ENCODE data around the gene CDH4. TPM values are rescaled to one million over a fixed set of nuclear protein-coding genes. Genes with fewer than 3 reads are reported as not detected.

Gene CDH4
- total RNA-seq, 1 donor from 2014 or later, result 0.08 TPM

DNA sequence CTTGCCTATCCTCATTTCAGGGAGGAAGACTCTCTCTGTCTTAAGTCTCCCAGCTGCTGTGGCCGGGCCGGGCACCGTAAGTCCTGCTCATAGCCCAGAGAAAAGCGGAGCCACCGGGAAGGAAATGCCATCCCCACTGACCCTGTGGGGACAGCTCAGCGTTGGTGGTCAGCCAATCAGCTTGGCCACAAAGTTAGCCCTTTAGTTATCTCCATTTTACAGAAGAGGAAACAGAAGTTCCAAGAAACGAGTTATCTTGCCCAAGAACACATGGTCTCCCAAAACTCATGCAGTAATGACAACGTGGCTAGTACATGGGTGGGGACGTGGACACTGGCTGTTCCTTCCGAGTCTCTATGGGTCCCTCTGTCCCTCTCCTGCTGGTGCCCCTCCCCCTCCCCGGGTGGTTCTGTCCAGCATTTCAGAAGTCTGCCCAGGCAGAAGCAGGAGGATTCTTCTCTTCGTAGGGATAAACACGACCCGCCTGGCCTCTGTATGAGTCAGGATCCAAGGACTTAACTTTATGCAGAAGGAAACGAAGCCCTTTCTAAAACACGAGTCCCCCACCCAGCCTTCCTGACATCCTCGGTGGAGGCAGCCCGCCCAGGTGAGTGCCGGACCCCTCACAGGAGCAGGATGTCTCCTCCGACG, 273.8 kb downstream of the CDH4 start:
- DNase-seq (ENCODE audit: missing footprints) (no peak), ATAC-seq (no peak)
- intact Hi-C loops (cut with DNase I), result no loop called here

DNA sequence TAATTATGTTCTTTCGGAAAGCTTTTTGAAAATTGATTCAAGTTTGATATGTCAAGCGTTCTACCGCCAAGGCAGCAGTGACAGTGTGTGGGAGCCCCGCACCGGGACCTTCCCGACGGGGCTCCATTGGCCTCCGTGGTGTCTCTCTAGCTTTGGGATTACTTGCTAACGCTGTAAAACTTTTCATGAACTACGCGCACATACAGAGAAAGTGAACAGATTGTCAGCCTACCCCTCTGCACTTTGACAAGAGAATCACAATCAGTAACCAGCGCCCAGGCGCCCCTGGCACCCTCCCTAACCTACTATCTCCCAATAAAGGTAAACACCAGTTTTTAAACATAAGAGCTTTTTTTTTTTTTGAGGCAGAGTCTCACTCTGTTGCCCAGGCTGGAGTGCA, 274.8 kb downstream of the CDH4 start:
- intact Hi-C loops (cut with DNase I), result no loop called here
- no peak for DNase-seq (ENCODE audit: missing footprints)
- no peak for ATAC-seq

DNA sequence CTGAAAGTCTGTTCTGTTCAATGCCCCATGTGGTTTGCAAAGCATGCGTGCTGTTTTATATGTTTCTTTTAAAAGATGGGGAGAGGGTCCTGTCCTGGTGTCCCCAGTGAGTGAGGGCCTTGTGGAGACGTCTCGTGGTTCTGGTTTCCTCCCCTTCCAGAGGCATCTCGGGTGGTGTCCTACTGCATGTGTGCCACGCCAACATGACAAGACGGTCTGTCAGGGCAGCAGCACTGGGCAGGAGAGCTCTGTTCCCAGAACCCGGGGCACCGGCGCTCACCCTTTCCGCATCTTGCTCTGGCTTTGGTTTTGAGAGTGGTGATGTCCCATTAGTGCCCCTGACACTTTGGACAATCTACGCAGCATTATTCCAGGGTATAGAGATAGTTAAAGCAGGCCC, 275.6 kb downstream of the CDH4 start:
- ATAC-seq (no peak), DNase-seq (ENCODE audit: missing footprints) (no peak)
- intact Hi-C loops (cut with DNase I), result no loop called here

- DNase-seq (ENCODE audit: missing footprints), result no peak
- intact Hi-C loops (cut with DNase I), result no loop called here
- no peak for ATAC-seq
Observed at GRCh38 chr20:61528591-61528990, 276.5 kb downstream of the CDH4 start.

DNA sequence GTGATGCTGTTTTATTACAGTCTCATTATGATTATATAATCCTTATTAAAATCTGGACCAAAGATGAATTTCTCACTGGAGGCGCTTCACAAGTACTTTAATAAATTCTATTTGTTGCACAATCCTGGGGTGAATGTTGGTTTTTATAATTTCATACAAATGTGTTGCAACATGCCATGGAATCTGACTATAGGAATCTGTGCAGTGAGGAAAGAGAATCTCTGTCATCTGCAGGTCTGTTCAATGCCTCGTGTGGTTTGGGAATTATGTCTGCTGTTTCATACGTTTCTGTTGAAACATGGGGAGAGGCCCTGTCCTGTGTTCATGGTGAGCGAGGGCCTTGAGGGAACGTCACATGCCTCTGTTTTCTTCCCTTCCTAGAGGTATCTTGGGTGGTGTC, 277.3 kb downstream of the CDH4 start:
- ATAC-seq (no peak), DNase-seq (ENCODE audit: missing footprints) (no peak)
- intact Hi-C loops (cut with DNase I), result no loop called here

DNA sequence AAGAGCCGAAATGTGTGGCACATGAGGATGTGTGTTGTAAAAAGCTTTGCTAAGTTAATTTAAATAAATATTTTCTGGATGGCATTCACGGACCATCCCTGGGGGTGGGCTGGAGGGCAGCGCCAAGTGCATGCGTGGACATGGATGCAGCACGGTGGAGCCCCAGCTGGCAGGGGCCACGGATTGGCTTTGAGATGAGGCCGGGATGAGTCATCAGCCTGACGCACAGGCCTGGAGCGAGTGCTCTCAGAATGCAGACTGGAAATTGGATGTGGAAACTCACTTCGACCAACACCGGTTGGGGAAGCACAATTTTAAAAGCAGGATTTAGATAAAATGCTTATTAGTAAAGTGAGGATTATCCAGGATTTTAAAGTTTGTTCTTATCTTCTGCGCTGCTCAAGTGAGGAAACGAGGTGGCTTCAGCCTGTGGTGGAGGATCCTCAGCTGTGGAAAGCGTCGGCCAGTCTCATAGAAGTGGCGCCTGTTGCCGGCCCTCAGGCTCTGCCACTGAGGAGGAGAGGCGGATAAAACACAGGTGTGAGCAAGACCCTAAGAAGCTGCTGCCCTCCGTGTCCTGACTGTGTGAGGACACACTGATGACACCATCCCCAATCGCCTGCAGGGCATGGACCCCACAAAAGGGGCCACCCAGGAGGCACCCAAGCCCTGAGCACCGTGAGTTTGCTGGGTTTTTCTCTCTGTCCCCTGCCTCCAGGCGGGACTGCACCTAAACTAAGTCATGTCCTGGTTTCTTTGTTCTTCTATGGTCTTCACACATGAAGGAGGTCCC, 279.7 kb downstream of the CDH4 start:
- ATAC-seq, result no peak
- no peak for DNase-seq (ENCODE audit: missing footprints)
- intact Hi-C loops (cut with DNase I), result no loop called here

DNA sequence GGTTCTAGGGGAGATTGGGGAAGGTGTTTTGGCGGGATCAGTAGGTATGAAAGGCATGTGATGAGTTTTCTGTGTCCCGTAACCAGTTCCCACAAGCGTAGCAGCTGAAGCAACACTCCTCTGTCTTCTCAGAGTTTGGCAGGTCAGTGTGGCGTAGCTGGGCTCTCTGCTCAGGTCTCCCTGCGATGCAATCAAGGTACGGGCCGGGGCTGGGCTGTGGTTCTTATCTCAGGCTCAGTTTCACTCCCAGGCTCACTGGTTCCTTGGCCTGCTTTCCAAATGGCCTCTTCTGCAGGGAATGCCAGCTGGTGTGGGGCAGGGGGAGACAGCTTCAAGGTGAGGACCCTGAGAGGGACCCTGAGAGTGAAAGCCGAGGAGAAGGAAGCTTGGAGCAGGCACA, 280.7 kb downstream of the CDH4 start:
- DNase-seq (ENCODE audit: missing footprints), result no peak
- ATAC-seq, result no peak
- intact Hi-C loops (cut with DNase I), result no loop called here

GRCh38 chr20:61533231-61533631, 281.2 kb downstream of the CDH4 start:
- intact Hi-C loops (cut with DNase I), result no loop called here
- DNase-seq (ENCODE audit: missing footprints) (no peak), ATAC-seq (no peak)

DNA sequence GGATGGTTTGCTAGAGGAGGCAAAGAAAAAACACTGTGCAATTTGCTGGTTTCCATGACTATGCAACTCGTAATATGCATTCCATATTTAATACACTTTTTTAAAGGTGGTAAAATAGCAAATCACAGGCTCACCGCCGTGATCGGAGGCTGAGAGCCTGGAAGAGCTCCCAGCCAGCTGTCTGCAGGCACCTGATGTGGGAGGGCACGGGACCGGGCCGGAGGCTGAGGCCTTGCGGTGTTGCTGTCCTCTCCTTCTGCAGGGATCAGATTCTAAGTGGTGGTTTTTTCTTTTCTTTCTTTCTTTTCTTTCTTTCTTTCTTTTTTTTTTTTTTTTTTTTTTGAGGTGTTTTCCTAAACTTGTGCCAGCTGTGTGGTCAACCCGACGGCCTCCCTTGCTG, 282.3 kb downstream of the CDH4 start:
- DNase-seq (ENCODE audit: missing footprints) (no peak), ATAC-seq (no peak)
- intact Hi-C loops (cut with DNase I), result no loop called here

DNA sequence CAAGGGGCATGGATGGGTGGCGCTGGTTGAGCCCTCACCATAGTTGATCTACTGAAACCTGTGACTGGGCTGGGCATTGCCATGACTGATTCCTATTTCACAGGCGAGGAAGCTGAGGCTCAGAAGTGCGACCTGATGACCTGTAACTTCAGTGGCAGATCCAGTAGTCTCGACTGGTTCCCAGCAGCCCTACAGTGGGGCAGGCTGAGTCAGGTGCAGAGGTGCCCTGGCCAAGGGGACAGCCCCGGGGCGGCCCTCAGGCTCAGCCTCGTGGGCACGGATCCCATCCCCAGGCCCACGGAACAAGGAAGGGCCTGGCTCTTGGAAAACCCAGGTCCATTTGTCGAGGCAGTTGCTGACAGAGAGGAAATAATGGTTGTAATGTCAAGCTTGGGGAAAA, 283.0 kb downstream of the CDH4 start:
- intact Hi-C loops (cut with DNase I), result no loop called here
- no peak for ATAC-seq
- DNase-seq (ENCODE audit: missing footprints), result no peak

- DNase-seq (ENCODE audit: missing footprints) (no peak), ATAC-seq (no peak)
- intact Hi-C loops (cut with DNase I), result no loop called here
Observed at GRCh38 chr20:61535536-61535935, 283.5 kb downstream of the CDH4 start.

GRCh38 chr20:61535956-61536355, 283.9 kb downstream of the CDH4 start:
- ATAC-seq (no peak), DNase-seq (ENCODE audit: missing footprints) (no peak)

DNA sequence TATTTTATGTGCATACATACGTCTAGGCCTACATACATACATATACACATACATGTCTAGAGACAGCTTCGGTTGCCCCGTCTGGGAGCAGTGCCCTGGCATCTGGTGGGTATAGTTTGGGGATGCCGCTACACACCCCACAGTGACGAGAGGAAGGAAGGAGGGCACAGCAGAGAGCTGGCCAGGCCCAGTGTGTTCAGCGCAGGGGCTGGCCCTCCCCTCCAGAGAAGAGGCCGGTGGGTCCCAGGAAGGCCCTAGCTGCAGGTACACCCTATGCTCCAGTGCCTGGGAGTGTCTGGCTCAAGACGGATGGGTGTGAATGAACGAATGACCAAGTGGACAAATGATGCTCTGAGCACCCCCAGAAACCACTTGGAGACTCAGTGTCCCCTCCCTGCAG, 284.6 kb downstream of the CDH4 start:
- intact Hi-C loops (cut with DNase I), result no loop called here
- DNase-seq (ENCODE audit: missing footprints) (no peak), ATAC-seq (no peak)

More at GRCh38 chr20:61535956-61536355, 283.9 kb downstream of the CDH4 start:
- intact Hi-C loops (cut with DNase I), result no loop called here

DNA sequence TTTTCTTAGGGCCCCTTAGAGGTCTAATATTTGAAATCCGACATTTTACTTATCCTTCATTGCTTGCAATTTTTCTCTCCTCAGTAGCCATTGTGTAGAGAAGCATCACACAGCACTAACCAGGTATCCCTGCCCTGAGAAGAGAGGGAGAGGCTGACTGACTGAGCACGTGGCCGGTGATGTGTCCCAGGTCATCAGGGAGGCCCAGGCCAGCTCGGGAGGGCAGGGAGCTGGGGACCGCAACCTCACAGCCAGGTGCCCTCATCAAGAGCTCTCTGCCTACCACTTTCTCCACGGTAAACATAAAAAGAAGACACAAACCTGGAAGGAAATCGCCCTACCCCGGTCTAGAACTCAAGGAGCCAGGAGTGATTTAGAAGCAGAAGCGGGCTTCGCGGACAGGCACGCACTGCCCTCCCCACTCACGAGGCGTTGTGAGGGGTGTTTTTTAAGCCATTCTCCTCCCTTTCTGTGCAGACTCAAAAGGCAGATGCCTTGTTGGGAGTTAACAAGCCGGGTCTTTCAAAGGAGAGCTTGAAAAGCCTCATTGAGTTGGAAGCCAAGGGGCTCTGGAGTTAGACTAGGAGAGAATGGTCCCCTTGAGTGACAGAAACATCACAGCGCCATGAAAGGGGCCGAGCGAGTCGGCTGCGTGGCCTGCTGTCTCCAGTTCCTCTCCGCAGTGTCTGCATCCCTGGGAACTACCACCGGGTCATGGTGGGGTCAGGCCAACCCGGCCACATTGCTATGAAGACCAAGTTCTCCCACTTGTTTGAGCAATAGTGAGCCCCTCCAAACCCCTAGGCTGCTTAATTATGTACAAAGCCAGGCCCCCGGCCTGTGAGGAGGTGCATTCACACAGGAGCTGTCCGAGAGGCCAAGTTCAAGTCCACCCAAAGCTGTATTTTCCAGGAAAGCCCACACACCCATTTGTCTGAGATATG, 285.4 kb downstream of the CDH4 start:
- intact Hi-C loops (cut with DNase I), result no loop called here
- ATAC-seq (no peak), DNase-seq (ENCODE audit: missing footprints) (no peak)

DNA sequence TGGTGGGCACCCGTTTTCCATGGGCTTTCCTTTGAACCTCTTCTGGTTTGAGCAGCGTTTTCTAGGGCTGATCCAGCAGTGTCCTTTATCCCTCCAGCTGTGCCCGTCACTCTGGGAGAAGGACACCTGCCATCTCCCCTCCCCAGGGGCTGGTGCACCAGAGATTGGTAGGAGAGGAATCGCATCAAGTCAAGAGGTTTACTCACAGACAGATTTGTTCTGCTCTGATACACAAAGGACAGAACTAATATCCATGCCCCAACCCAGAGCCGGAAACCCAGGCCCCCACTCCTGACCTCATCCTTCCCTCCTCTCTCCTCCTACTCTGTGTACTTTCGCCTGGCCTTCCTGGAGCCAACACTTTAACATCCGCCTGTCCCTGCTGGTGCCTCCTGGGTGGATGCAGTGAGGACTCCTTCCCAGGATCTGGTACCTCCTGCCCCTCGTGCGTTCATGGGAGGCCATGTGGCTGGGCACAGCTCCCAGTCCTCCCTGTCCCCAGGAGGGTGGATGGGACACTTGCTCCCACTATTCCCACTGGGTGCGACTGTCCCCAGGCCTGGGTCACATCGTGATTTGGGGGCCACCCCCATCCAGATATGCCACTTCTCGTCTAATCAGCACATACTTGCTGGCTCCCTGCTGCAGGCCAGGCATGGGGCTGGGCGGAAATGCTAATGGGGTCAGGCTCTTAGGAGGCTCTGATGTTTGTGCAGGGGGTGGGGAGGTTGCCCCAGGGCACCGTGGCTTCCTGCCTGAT, 286.3 kb downstream of the CDH4 start:
- intact Hi-C loops (cut with DNase I), result no loop called here
- ATAC-seq (no peak), DNase-seq (ENCODE audit: missing footprints) (no peak)

DNA sequence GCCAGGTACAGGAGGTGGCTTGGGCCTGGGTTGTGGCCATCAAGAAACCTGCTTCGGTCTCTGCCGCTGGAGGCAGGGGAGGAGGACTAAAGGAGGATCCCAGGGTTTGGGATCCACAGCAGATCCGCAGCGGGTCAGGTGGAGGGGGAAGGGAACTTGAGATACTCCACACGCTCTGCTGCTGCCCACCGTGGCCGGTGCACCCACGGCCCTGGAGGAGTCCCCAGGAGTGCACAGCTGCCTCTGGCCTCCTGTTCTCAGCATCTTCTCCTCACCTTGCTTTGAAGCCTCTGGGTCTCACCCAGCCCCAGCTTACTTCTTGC, 286.8 kb downstream of the CDH4 start:
- intact Hi-C loops (cut with DNase I), result no loop called here
- ATAC-seq (no peak), DNase-seq (ENCODE audit: missing footprints) (no peak)

GRCh38 chr20:61539706-61540360, 287.8 kb downstream of the CDH4 start:
- intact Hi-C loops (cut with DNase I), result no loop called here
- DNase-seq (ENCODE audit: missing footprints) (no peak), ATAC-seq (no peak)

- DNase-seq (ENCODE audit: missing footprints), result no peak
- ATAC-seq, result no peak
- intact Hi-C loops (cut with DNase I), result no loop called here
Observed at GRCh38 chr20:61541537-61541936, 289.5 kb downstream of the CDH4 start.

- ATAC-seq (no peak), DNase-seq (ENCODE audit: missing footprints) (no peak)
- intact Hi-C loops (cut with DNase I), result no loop called here
Observed at GRCh38 chr20:61543086-61543485, 291.0 kb downstream of the CDH4 start.

Measured in Right ventricle myocardium inferior (tissue), 1 donor.